ENCODE results near the gene LOC128125822.

DNA sequence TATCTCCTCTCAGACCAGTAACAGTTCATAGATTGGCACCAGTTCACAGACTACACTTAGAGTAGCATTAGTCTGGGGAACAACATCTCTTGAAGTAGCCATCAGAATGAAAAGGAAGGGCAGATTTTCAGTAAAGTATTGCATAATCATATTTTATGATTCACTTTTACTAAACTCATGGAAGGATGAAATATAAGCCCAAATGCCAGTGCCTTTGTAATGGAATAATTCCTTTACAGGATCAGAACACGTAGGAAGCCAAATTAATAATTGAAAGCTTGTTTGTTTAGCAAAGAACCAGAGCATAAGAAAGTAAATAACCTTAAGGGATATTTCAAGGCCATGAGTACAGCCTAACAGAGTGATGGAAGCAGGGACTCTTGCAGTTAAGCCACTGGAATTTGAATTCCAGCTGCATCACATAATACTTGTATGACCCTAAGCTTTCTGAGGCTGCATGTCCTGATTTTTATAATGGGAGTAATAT, 11.4 kb upstream of the LOC128125822 start:
- TF ChIP-seq, protein P1, sequence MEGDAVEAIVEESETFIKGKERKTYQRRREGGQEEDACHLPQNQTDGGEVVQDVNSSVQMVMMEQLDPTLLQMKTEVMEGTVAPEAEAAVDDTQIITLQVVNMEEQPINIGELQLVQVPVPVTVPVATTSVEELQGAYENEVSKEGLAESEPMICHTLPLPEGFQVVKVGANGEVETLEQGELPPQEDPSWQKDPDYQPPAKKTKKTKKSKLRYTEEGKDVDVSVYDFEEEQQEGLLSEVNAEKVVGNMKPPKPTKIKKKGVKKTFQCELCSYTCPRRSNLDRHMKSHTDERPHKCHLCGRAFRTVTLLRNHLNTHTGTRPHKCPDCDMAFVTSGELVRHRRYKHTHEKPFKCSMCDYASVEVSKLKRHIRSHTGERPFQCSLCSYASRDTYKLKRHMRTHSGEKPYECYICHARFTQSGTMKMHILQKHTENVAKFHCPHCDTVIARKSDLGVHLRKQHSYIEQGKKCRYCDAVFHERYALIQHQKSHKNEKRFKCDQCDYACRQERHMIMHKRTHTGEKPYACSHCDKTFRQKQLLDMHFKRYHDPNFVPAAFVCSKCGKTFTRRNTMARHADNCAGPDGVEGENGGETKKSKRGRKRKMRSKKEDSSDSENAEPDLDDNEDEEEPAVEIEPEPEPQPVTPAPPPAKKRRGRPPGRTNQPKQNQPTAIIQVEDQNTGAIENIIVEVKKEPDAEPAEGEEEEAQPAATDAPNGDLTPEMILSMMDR (IDR thresholded peaks at IDR 0.05), result no peak
- no peak for TF ChIP-seq POLR2A (IDR thresholded peaks at IDR 0.05)

All from testis (tissue), 2 donors.